K562 (cell line): ENCODE data around the gene NUP50. TPM values are rescaled to one million over a fixed set of nuclear protein-coding genes. Genes with fewer than 3 reads are reported as not detected.

Experiments used
- BCOR ChIP-seq: fragments of 450-650 bp; IDR thresholded peaks from 2 replicates; pipeline ENCODE4 v1.6.1; 2016
- FOXA1 ChIP-seq: fragments of 450-650 bp; IDR thresholded peaks from 2 replicates; pipeline ENCODE4 v1.6.1; 2016; ENCODE audit warnings: mild to moderate bottlenecking, borderline replicate concordance
- FOXJ3 ChIP-seq: sonication (generic); formaldehyde crosslinking; IDR thresholded peaks from 2 replicates; pipeline ENCODE4 v1.4.0; 2020; ENCODE audit warnings: mild to moderate bottlenecking, missing genetic modification reagents
- HMG20B ChIP-seq: fragments of 250-450 bp; sonication (Bioruptor Pico); IDR thresholded peaks from 2 replicates; pipeline ENCODE4 v1.5.0; 2021; ENCODE audit warnings: mild to moderate bottlenecking
- KAT2B ChIP-seq: IDR thresholded peaks from one replicate; pipeline ENCODE4 v1.6.1; 2012; ENCODE audit warnings: low read depth, mild to moderate bottlenecking, control low read depth, inconsistent platforms, low read length, moderate library complexity
- MEIS2 ChIP-seq: fragments of 450-650 bp; IDR thresholded peaks from 2 replicates; pipeline ENCODE4 v1.6.1; 2014; ENCODE audit warnings: mild to moderate bottlenecking; ENCODE audit not compliant: partially characterized antibody
- RBM15 ChIP-seq: fragments of 200-400 bp; formaldehyde crosslinking; IDR thresholded peaks from 2 replicates; pipeline ENCODE4 v1.6.1; 2018; ENCODE audit warnings: mild to moderate bottlenecking, low read length, moderate library complexity; ENCODE audit not compliant: insufficient read depth
- RBM25 ChIP-seq: fragments of 200-400 bp; formaldehyde crosslinking; IDR thresholded peaks from 2 replicates; pipeline ENCODE4 v1.6.1; 2018; ENCODE audit warnings: low read length, low read depth, moderate library complexity; ENCODE audit not compliant: severe bottlenecking
- TAF7 ChIP-seq: fragments of 450-650 bp; IDR thresholded peaks from 2 replicates; pipeline ENCODE4 v1.6.1; 2016; ENCODE audit warnings: missing genetic modification characterization, missing compliant biosample characterization
- ZBTB5 ChIP-seq: fragments of 450-650 bp; IDR thresholded peaks from 2 replicates; pipeline ENCODE4 v1.6.1; 2017; ENCODE audit warnings: antibody characterized with exemption
- ZNF197 ChIP-seq: fragments of 200-800 bp; sonication (Bioruptor generic); IDR thresholded peaks from 2 replicates; pipeline ENCODE4 v1.6.1; 2016; ENCODE audit warnings: low read depth, missing genetic modification characterization, missing compliant biosample characterization
- ZNF707 ChIP-seq: fragments of 250-450 bp; sonication (Bioruptor Pico); conservative IDR thresholded peaks from 2 replicates; pipeline ENCODE4 v1.8.0; 2022; ENCODE audit warnings: inconsistent platforms, mild to moderate bottlenecking, moderate library complexity
- ZNF77 ChIP-seq: fragments of 250-450 bp; sonication (Bioruptor Pico); IDR thresholded peaks from 2 replicates; pipeline ENCODE4 v1.5.0; 2020
- polyA plus RNA-seq, 8 experiments: library from polyadenylated mRNA; depleted of rRNA in 4 of 8; stranded (reverse) in 5 of 8; unstranded in 3 of 8; fragments of >200 nt; fragmentation: Nextera tagmentation in 2 of 8; fragmentation: Illumina TruSeq in 1 of 8; extraction: Ambion mirVana in 2 of 8; extraction: Trizol in 1 of 8; gene quantifications; 2 replicates each; pipeline versions ENCODE4 v1.2.1 to v1.2.3, GENCODE V29; 2011 to 2014; ENCODE audit warnings: inconsistent platforms in 1 of 8, missing spikeins in 1 of 8
- total RNA-seq, 7 experiments: library from RNA; depleted of rRNA in 6 of 7; stranded (reverse); fragments of >200 nt in 6 of 7; fragmentation: Illumina TruSeq in 2 of 7; extraction: Trizol in 2 of 7; gene quantifications; 2 replicates each; pipeline versions ENCODE4 v1.2.1 to v1.2.3, GENCODE V29; 2011 to 2021; ENCODE audit warnings: low replicate concordance in 1 of 7
- TF ChIP-seq, protein P1 (sequence below): fragments of 200-800 bp; sonication (Bioruptor generic); IDR thresholded peaks from 2 replicates; pipeline ENCODE4 v1.6.1; 2017; ENCODE audit warnings: missing genetic modification characterization, missing compliant biosample characterization
- TF ChIP-seq, protein P2 (sequence below): fragments of 250-450 bp; sonication (Bioruptor Pico); IDR thresholded peaks from 2 replicates; pipeline ENCODE4 v1.4.0; 2020; ENCODE audit warnings: mild to moderate bottlenecking
- TF ChIP-seq, protein P3 (sequence below), 2 experiments: IDR thresholded peaks in 1 of 2; conservative IDR thresholded peaks in 1 of 2; 2 replicates each; pipeline ENCODE4 v1.6.1; 2016; ENCODE audit warnings: low read depth in 2 of 2, mild to moderate bottlenecking in 1 of 2, missing compliant biosample characterization in 1 of 2, missing genetic modification characterization in 1 of 2, moderate library complexity in 1 of 2
- TF ChIP-seq, protein P4 (sequence below): IDR thresholded peaks from 2 replicates; pipeline ENCODE4 v1.6.1; 2012; ENCODE audit warnings: low read depth, low read length, improper control_type of control experiment, borderline replicate concordance

Gene NUP50
- total and polyA plus RNA-seq, 9 of the 15 experiments (the other 6 are each of a cell fraction or from before 2014, with no cell fraction given): 23.8 to 83.7 (median 55.3) TPM

DNA sequence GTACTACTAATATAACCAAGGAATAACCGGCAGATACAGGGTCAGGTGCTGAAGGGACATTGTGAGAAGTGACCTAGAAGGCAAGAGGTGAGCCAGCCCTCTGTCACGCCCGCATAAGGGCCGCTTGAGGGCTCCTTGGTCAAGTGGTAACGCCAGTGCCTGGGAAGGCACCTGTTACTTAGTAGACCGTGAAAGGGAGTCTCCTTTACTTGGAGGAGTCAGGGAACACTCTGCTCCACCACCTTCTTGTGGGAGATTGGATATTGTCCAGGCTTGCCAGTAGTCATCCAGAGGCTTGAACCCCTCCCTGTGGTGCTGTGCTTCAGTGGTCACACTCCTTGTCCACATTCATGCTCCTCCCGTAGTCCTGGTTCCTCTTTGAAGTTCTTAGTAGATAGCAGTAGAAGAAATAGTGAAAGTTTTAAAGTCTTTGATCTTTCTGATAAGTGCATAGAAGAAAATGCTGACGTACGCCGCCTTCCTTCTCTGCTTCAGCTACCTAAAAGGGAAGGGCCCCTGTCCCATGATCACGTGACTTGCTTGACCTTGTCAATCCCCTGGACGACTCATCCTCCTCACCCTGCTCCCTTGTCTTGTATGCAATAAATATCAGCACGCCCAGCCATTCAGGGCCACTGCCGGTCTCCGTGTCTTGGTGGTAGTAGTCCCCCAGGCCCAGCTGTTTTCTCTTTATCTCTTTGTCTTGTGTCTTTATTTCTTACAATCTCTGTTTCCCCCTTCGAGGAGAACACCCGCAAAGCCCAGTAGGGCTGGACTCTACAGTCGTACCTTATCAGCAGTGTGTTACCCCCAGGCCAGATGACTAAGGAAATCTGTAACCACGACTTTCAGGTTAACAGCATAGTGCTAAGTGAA lies 6.1 kb downstream of the NUP50 start (continued):
- TF ChIP-seq, protein P1, sequence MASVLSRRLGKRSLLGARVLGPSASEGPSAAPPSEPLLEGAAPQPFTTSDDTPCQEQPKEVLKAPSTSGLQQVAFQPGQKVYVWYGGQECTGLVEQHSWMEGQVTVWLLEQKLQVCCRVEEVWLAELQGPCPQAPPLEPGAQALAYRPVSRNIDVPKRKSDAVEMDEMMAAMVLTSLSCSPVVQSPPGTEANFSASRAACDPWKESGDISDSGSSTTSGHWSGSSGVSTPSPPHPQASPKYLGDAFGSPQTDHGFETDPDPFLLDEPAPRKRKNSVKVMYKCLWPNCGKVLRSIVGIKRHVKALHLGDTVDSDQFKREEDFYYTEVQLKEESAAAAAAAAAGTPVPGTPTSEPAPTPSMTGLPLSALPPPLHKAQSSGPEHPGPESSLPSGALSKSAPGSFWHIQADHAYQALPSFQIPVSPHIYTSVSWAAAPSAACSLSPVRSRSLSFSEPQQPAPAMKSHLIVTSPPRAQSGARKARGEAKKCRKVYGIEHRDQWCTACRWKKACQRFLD: no peak
- TF ChIP-seq, protein P2, sequence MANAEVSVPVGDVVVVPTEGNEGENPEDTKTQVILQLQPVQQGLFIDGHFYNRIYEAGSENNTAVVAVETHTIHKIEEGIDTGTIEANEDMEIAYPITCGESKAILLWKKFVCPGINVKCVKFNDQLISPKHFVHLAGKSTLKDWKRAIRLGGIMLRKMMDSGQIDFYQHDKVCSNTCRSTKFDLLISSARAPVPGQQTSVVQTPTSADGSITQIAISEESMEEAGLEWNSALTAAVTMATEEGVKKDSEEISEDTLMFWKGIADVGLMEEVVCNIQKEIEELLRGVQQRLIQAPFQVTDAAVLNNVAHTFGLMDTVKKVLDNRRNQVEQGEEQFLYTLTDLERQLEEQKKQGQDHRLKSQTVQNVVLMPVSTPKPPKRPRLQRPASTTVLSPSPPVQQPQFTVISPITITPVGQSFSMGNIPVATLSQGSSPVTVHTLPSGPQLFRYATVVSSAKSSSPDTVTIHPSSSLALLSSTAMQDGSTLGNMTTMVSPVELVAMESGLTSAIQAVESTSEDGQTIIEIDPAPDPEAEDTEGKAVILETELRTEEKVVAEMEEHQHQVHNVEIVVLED (CRISPR knock-in tag): no peak
- TF ChIP-seq, protein P3, sequence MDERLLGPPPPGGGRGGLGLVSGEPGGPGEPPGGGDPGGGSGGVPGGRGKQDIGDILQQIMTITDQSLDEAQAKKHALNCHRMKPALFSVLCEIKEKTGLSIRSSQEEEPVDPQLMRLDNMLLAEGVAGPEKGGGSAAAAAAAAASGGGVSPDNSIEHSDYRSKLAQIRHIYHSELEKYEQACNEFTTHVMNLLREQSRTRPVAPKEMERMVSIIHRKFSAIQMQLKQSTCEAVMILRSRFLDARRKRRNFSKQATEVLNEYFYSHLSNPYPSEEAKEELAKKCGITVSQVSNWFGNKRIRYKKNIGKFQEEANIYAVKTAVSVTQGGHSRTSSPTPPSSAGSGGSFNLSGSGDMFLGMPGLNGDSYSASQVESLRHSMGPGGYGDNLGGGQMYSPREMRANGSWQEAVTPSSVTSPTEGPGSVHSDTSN (CRISPR knock-in tag; IDR thresholded peaks at IDR 0.05; ENCODE audit: low read depth): no peak
- TF ChIP-seq, protein P3 (tag; conservative IDR thresholded peaks at IDR 0.05; ENCODE audit: low read depth): no peak; the same call in 1 of the 2 replicates
- no peak for TF ChIP-seq RBM25
- TF ChIP-seq FOXJ3 (CRISPR knock-in tag): no peak
- no peak for TF ChIP-seq HMG20B (CRISPR knock-in tag)
- no peak for TF ChIP-seq ZBTB5
- no peak for TF ChIP-seq ZNF77 (CRISPR knock-in tag)
- TF ChIP-seq ZNF707 (CRISPR knock-in tag): no peak
- no peak for TF ChIP-seq RBM15
- TF ChIP-seq BCOR: no peak
- TF ChIP-seq FOXA1: no peak
- TF ChIP-seq MEIS2: peak; percentile 47
- no peak for TF ChIP-seq TAF7 (tag)
- no peak for TF ChIP-seq ZNF197 (CRISPR knock-in tag)
- TF ChIP-seq, protein P4, sequence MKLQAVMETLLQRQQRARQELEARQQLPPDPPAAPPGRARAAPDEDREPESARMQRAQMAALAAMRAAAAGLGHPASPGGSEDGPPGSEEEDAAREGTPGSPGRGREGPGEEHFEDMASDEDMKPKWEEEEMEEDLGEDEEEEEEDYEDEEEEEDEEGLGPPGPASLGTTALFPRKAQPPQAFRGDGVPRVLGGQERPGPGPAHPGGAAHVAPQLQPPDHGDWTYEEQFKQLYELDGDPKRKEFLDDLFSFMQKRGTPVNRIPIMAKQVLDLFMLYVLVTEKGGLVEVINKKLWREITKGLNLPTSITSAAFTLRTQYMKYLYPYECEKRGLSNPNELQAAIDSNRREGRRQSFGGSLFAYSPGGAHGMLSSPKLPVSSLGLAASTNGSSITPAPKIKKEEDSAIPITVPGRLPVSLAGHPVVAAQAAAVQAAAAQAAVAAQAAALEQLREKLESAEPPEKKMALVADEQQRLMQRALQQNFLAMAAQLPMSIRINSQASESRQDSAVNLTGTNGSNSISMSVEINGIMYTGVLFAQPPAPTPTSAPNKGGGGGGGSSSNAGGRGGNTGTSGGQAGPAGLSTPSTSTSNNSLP: no peak
- TF ChIP-seq KAT2B: no peak
